ENCODE results near the gene IPO13.

GRCh38 chr1:44008259-44008658 is 61.5 kb downstream of the IPO13 start:
- TF ChIP-seq CTCF (IDR thresholded peaks at IDR 0.05; ENCODE audit: low read depth, low read length) (no peak), EZH2phosphoT487 (IDR thresholded peaks at IDR 0.05; ENCODE audit: low read depth) (no peak)

Data from OCI-LY3 (cell line).